ENCODE results near the gene FAHD1. TPM values are rescaled to one million over a fixed set of nuclear protein-coding genes. Genes with fewer than 3 reads are reported as not detected.
A peak's percentile ranks its signal among the peaks of the same experiment; 100 is the strongest.

FAHD1 gene
- total and polyA plus RNA-seq, 2 donors: 22.5 to 23.6 TPM

DNA sequence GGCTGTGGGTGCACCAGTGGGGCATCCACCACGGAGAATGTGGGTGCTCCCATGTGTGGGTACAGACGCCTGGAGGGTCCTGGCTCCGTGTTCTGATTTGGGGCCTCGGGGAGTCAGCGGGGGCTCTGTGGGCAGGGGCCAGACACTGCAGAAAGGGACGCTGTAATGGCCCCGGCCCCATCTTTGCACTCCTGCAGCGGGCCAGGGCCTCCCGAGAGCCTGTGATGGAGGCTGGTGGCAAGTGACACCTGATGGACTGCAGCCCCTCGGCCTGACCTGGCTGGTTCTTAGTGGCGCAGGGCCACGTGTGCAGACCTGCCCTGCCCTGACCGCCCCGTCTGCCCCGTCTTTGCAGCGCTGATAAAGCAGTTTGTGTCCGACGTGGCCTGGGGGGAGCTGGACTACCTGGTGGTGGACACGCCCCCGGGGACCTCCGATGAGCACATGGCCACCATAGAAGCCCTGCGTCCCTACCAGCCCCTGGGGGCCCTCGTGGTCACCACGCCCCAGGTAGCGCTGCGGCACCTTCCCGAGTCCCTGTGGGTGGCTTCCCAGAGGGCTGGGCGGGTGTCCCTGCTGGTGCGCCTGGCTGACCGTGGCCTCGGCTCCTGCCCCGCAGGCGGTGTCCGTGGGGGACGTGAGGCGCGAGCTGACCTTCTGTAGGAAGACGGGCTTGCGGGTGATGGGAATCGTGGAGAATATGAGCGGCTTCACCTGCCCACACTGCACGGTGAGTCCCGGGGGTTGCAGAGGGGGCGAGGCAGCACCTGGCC, 39.5 kb upstream of the FAHD1 start:
- Histone ChIP-seq H3K9me3 (ENCODE audit: control insufficient read depth in 2 of 2, insufficient read depth in 1 of 2, low read length in 1 of 2) (peaks cover 0 to 1% of the 10 kb centered on the region in 2 donors), H3K4me1 (ENCODE audit: control insufficient read depth in 2 of 2, insufficient read depth in 2 of 2, low read length in 2 of 2) (peaks cover 7 to 8% of the 10 kb centered on the region in 2 donors), H3K36me3 (ENCODE audit: control insufficient read depth in 2 of 2, insufficient read depth in 2 of 2, low read length in 1 of 2) (peaks cover 51 to 73% of the 10 kb centered on the region in 2 donors), H3K4me3 (ENCODE audit: low read length in 2 of 2) (no peak overlapping the region), H3K27ac (ENCODE audit: low read depth in 1 of 2, low read length in 1 of 2) (peak overlapping the region in 1 of 2 donors; percentile 2), H3K27me3 (ENCODE audit: control insufficient read depth in 2 of 2, insufficient read depth in 1 of 2, low read length in 1 of 2) (no peaks in the 10 kb centered on the region)
- WGBS: 98% methylated on average over 44 of the region's 44 CpGs
- peak in 1 of 9 donors; percentile 1 for DNase-seq (ENCODE audit: low read depth in 6 of 9, low spot score in 9 of 9)

DNA sequence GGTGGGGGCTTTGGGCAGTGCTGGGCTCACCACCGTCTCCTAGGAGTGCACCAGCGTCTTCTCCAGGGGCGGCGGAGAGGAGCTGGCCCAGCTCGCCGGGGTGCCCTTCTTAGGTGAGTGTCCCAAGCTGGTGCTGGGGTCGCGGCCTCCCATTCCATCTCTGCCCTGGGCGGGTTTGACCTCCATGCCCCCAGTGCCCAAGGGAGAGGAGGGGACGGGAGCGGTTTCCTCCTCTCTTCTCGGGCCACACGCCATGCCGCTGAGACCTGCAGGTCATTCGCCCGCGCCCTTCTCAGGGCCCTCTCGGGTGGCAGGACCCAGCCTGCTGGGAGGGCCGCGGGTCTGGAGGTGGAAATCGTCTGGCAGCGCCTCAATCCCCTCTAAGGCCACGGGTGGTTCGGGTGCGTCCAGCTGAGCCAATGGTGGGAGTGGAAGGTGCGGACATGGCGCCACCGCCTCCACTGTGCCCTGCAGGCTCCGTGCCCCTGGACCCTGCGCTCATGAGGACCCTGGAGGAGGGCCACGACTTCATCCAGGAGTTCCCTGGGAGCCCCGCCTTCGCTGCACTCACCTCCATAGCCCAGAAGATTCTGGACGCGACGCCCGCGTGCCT, 38.8 kb upstream of the FAHD1 start:
- peaks cover 51 to 74% of the 10 kb centered on the region in 2 donors for H3K36me3 ChIP-seq (ENCODE audit: control insufficient read depth in 2 of 2, insufficient read depth in 2 of 2, low read length in 1 of 2)
- peak overlapping the region in 1 of 2 donors; percentile 37 for H3K27ac ChIP-seq (ENCODE audit: low read depth in 1 of 2, low read length in 1 of 2)
- no peak for DNase-seq (ENCODE audit: low read depth in 6 of 9, low spot score in 9 of 9)
- H3K4me1 ChIP-seq (ENCODE audit: control insufficient read depth in 2 of 2, insufficient read depth in 2 of 2, low read length in 2 of 2): peaks cover 7 to 8% of the 10 kb centered on the region in 2 donors
- 96% methylated on average over 38 of the region's 38 CpGs for WGBS
- no peaks in the 10 kb centered on the region for H3K27me3 ChIP-seq (ENCODE audit: control insufficient read depth in 2 of 2, insufficient read depth in 1 of 2, low read length in 1 of 2)
- H3K9me3 ChIP-seq (ENCODE audit: control insufficient read depth in 2 of 2, insufficient read depth in 1 of 2, low read length in 1 of 2): peaks cover 1 to 4% of the 10 kb centered on the region in 2 donors
- no peak overlapping the region for H3K4me3 ChIP-seq (ENCODE audit: low read length in 2 of 2)

DNA sequence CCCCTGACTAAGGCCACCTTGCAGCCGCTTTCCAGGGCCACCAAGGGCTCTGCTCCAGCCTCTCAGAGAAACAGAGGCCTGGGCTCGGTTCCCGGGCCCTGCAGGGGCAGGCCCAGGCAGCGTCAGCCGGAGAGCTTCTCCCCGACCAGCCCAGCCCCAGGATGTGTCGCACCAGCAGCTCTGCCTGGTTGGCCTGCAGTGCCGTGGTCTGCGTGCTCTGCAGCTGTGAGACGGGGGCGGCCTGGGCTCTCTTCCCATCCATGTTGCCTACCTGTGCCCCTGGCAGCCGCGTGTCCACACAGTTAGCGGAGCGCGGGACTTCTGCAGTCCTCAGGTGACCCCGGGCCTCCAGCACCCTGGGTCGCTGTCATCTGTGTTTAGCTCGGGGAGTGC, 38.3 kb upstream of the FAHD1 start:
- H3K36me3 ChIP-seq (ENCODE audit: control insufficient read depth in 2 of 2, insufficient read depth in 2 of 2, low read length in 1 of 2): peaks cover 51 to 74% of the 10 kb centered on the region in 2 donors
- DNase-seq (ENCODE audit: low read depth in 6 of 9, low spot score in 9 of 9): no peak
- no peak overlapping the region for H3K4me3 ChIP-seq (ENCODE audit: low read length in 2 of 2)
- peak overlapping the region; percentile 43 to 58 for H3K27ac ChIP-seq (ENCODE audit: low read depth in 1 of 2, low read length in 1 of 2)
- H3K4me1 ChIP-seq (ENCODE audit: control insufficient read depth in 2 of 2, insufficient read depth in 2 of 2, low read length in 2 of 2): peaks cover 6 to 7% of the 10 kb centered on the region in 2 donors
- WGBS: 85% methylated on average over 19 of the region's 19 CpGs
- H3K9me3 ChIP-seq (ENCODE audit: control insufficient read depth in 2 of 2, insufficient read depth in 1 of 2, low read length in 1 of 2): peaks cover 1 to 4% of the 10 kb centered on the region in 2 donors
- no peaks in the 10 kb centered on the region for H3K27me3 ChIP-seq (ENCODE audit: control insufficient read depth in 2 of 2, insufficient read depth in 1 of 2, low read length in 1 of 2)

DNA sequence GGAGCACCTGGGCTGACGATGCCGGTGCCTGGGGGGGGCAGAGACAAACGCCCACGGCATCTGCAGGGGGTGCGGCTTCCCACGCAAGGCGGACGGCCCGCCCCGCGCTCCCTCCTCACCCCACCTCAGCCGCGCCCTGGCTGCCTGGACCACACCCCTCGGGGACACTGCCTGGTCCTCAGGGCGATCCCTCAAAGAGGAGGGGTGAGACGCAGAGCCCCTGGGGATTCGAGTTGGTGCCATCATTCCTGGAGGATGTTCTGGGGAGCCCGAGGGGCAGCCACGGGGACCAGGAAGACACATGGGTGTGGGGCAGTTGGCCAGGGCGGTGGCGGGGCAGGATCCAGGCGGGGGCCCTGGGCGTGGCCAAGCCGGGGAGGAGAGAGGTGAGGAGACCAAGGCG, 37.4 kb upstream of the FAHD1 start:
- Histone ChIP-seq H3K27me3 (ENCODE audit: control insufficient read depth in 2 of 2, insufficient read depth in 1 of 2, low read length in 1 of 2) (no peaks in the 10 kb centered on the region), H3K9me3 (ENCODE audit: control insufficient read depth in 2 of 2, insufficient read depth in 1 of 2, low read length in 1 of 2) (peaks cover 1 to 4% of the 10 kb centered on the region in 2 donors), H3K4me1 (ENCODE audit: control insufficient read depth in 2 of 2, insufficient read depth in 2 of 2, low read length in 2 of 2) (peaks cover 0 to 3% of the 10 kb centered on the region in 2 donors), H3K4me3 (ENCODE audit: low read length in 2 of 2) (no peak overlapping the region), H3K36me3 (ENCODE audit: control insufficient read depth in 2 of 2, insufficient read depth in 2 of 2, low read length in 1 of 2) (peaks cover 48 to 72% of the 10 kb centered on the region in 2 donors), H3K27ac (ENCODE audit: low read depth in 1 of 2, low read length in 1 of 2) (no peak overlapping the region)
- DNase-seq (ENCODE audit: low read depth in 6 of 9, low spot score in 9 of 9): no peak
- WGBS: 95% methylated on average over 25 of the region's 25 CpGs

GRCh38 chr16:1790261-1790610, 36.8 kb upstream of the FAHD1 start:
- Histone ChIP-seq H3K27me3 (ENCODE audit: control insufficient read depth in 2 of 2, insufficient read depth in 1 of 2, low read length in 1 of 2) (no peaks in the 10 kb centered on the region), H3K36me3 (ENCODE audit: control insufficient read depth in 2 of 2, insufficient read depth in 2 of 2, low read length in 1 of 2) (peaks cover 45 to 71% of the 10 kb centered on the region in 2 donors), H3K4me1 (ENCODE audit: control insufficient read depth in 2 of 2, insufficient read depth in 2 of 2, low read length in 2 of 2) (peaks cover 0 to 3% of the 10 kb centered on the region in 2 donors), H3K9me3 (ENCODE audit: control insufficient read depth in 2 of 2, insufficient read depth in 1 of 2, low read length in 1 of 2) (peaks cover 1 to 4% of the 10 kb centered on the region in 2 donors), H3K4me3 (ENCODE audit: low read length in 2 of 2) (no peak overlapping the region), H3K27ac (ENCODE audit: low read depth in 1 of 2, low read length in 1 of 2) (no peak overlapping the region)
- no peak for DNase-seq (ENCODE audit: low read depth in 6 of 9, low spot score in 9 of 9)
- 98% methylated on average over 15 of the region's 15 CpGs for WGBS

DNA sequence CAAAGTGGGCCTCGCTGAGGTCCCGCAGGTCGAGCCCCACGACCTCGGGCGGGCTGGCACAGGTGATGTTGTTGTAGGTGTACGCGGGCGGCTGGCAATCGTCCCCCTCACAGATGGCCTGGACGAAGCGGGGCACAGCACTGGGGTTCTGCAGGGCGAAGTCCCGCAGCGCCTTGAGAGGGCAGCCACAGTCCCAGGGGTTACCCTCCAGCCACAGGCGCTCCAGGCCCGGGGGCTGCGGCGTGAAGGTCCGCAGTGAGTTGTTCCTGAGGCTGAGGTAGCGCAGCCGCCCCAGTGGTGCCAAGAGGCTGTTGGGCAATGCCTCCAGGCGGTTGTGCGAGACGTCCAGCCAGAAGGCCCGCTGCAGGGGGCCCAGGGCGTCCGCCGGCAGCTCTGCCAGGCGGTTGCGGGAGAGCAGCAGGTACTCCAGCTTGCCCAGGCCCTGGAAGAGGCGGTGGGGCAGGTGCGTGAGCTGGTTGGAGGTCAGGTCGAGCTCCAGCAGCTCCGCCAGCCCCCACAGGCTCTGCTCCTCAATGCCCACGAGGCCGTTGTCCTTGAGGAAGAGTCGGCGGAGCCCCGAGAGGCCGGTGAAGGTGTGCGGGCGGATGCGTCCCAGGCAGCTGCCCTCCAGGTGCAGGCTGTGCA, 36.3 kb upstream of the FAHD1 start:
- Histone ChIP-seq H3K4me1 (ENCODE audit: control insufficient read depth in 2 of 2, insufficient read depth in 2 of 2, low read length in 2 of 2) (peaks cover 0 to 3% of the 10 kb centered on the region in 2 donors), H3K36me3 (ENCODE audit: control insufficient read depth in 2 of 2, insufficient read depth in 2 of 2, low read length in 1 of 2) (peaks cover 43 to 66% of the 10 kb centered on the region in 2 donors), H3K27me3 (ENCODE audit: control insufficient read depth in 2 of 2, insufficient read depth in 1 of 2, low read length in 1 of 2) (no peaks in the 10 kb centered on the region), H3K4me3 (ENCODE audit: low read length in 2 of 2) (no peak overlapping the region), H3K27ac (ENCODE audit: low read depth in 1 of 2, low read length in 1 of 2) (no peak overlapping the region), H3K9me3 (ENCODE audit: control insufficient read depth in 2 of 2, insufficient read depth in 1 of 2, low read length in 1 of 2) (peaks cover 1 to 4% of the 10 kb centered on the region in 2 donors)
- no peak for DNase-seq (ENCODE audit: low read depth in 6 of 9, low spot score in 9 of 9)
- WGBS: 98% methylated on average over 44 of the region's 44 CpGs

DNA sequence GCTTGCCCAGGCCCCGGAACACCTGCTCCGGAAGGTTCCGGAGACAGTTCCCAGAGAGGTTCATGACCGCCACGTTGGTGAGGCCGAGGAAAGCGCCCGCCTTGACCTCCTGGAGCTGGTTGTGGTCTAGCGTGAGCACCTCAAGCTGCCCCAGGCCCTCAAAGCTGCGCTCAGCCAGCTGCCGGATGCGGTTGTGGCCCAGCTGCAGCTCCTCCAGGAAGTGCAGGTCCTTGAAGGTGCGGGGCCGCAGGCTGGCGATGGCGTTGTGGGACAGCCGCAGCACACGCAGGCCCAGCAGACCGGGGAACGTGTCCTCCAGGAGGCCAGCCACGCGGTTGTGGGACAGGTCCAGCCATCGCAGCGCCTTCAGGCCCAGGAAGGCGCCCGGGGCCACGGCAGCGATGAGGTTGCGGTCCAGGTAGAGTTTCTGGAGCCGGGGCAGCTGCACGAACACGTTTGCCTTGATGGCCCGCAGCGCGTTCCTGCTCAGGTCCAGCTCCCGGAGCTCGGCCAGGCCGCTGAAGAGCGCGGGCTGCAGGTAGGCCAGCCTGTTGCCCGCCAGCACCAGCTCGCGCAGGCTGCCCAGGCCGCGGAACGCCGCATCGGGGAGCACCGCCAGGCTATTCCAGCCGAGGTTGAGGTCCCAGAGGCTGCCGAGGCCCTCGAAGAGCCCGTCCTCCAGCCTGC, 35.6 kb upstream of the FAHD1 start:
- Histone ChIP-seq H3K4me3 (ENCODE audit: low read length in 2 of 2) (no peak overlapping the region), H3K27me3 (ENCODE audit: control insufficient read depth in 2 of 2, insufficient read depth in 1 of 2, low read length in 1 of 2) (no peaks in the 10 kb centered on the region), H3K9me3 (ENCODE audit: control insufficient read depth in 2 of 2, insufficient read depth in 1 of 2, low read length in 1 of 2) (peaks cover 0 to 4% of the 10 kb centered on the region in 2 donors), H3K27ac (ENCODE audit: low read depth in 1 of 2, low read length in 1 of 2) (no peak overlapping the region), H3K36me3 (ENCODE audit: control insufficient read depth in 2 of 2, insufficient read depth in 2 of 2, low read length in 1 of 2) (peaks cover 43 to 61% of the 10 kb centered on the region in 2 donors), H3K4me1 (ENCODE audit: control insufficient read depth in 2 of 2, insufficient read depth in 2 of 2, low read length in 2 of 2) (peaks cover 0 to 3% of the 10 kb centered on the region in 2 donors)
- no peak for DNase-seq (ENCODE audit: low read depth in 6 of 9, low spot score in 9 of 9)
- WGBS: 97% methylated on average over 53 of the region's 53 CpGs

DNA sequence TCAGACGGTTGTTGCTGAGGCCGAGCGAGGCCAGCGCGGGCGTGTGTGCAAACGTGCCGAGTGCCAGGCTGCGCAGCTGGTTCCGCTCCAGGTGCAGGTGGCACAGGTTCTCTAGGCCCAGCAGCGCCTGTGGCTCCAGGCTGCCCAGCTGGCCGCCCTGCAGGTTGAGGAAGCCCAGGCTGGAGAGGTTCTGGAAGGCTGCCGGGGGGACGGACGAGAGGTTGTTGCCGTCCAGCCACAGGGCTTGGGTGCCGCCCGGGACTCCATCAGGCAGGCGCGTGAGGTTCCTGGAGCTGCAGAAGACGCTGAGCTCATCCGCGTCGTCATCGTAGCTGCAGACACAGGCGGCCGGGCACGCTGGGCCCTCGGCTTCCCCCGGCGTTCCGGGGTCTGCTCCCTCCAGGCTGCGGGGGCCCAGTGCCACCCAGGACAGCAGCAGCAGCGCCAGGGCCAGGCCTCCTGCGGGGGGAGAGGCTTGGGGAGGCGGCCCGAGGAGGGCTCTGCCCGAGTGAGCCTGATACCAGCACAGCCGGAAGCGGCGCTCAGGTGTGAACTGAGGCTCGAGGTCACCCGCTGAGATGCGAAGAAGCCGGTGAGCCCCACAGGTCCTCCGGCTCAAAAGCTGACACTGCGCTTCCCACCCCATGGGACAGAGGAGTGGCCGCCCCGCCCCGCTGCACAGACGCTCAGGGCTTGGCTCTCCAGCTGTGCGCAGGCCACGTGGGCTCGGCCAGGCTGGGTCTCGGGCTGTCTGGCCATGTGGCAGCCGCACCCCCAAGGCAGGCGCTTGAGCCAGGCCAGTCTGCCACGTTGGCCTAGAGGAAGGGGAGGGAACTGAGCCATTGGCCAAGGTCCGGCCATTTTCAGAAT, 34.8 kb upstream of the FAHD1 start:
- Histone ChIP-seq H3K27ac (ENCODE audit: low read depth in 1 of 2, low read length in 1 of 2) (no peak overlapping the region), H3K27me3 (ENCODE audit: control insufficient read depth in 2 of 2, insufficient read depth in 1 of 2, low read length in 1 of 2) (no peaks in the 10 kb centered on the region), H3K36me3 (ENCODE audit: control insufficient read depth in 2 of 2, insufficient read depth in 2 of 2, low read length in 1 of 2) (peaks cover 36 to 53% of the 10 kb centered on the region in 2 donors), H3K9me3 (ENCODE audit: control insufficient read depth in 2 of 2, insufficient read depth in 1 of 2, low read length in 1 of 2) (peaks cover 0 to 4% of the 10 kb centered on the region in 2 donors), H3K4me3 (ENCODE audit: low read length in 2 of 2) (no peak overlapping the region), H3K4me1 (ENCODE audit: control insufficient read depth in 2 of 2, insufficient read depth in 2 of 2, low read length in 2 of 2) (peaks cover 0 to 3% of the 10 kb centered on the region in 2 donors)
- 96% methylated on average over 59 of the region's 59 CpGs for WGBS
- DNase-seq (ENCODE audit: low read depth in 6 of 9, low spot score in 9 of 9): no peak
